C4-2B (cell line): ENCODE data around the gene FAM240B.
A peak's percentile ranks its signal among the peaks of the same experiment; 100 is the strongest.

ENCODE experiments used
- H3K27ac ChIP-seq: fragments of 450-650 bp; 2 replicates; pipeline ENCODE4 v1.5.1; 2017
- ZFX ChIP-seq: fragments of 450-650 bp; IDR thresholded peaks from 2 replicates; pipeline ENCODE4 v1.6.1; 2017
- TF ChIP-seq, protein P1 (sequence below): fragments of 450-650 bp; conservative IDR thresholded peaks from 2 replicates; pipeline ENCODE4 v1.5.1; 2017; ENCODE audit warnings: mild to moderate bottlenecking

The FAM240B gene

GRCh38 chr9:38692707-38693106, 27.2 kb downstream of the FAM240B start:
- no peak overlapping the region for H3K27ac ChIP-seq
- TF ChIP-seq, protein P1, sequence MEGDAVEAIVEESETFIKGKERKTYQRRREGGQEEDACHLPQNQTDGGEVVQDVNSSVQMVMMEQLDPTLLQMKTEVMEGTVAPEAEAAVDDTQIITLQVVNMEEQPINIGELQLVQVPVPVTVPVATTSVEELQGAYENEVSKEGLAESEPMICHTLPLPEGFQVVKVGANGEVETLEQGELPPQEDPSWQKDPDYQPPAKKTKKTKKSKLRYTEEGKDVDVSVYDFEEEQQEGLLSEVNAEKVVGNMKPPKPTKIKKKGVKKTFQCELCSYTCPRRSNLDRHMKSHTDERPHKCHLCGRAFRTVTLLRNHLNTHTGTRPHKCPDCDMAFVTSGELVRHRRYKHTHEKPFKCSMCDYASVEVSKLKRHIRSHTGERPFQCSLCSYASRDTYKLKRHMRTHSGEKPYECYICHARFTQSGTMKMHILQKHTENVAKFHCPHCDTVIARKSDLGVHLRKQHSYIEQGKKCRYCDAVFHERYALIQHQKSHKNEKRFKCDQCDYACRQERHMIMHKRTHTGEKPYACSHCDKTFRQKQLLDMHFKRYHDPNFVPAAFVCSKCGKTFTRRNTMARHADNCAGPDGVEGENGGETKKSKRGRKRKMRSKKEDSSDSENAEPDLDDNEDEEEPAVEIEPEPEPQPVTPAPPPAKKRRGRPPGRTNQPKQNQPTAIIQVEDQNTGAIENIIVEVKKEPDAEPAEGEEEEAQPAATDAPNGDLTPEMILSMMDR = no peak
- no peak for TF ChIP-seq ZFX

DNA sequence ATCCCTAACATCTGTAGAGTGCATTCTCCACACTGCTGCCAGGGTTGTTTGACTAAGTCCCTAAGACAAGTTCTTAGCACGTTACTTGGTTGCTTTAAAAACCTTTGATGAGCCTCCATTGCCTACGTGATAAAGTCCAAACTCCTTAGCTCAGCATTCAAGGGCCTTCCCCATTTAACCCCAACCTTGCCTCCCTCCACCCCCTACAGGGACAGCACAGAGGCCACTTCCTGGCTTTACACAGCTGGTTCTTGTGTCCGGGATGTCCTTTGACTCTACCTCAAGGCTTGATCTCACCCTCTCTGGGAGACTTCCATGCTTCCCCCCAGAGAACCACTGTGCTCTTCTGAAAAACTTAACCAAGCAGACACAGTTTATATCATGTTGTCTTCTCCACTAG, 29.4 kb downstream of the FAM240B start:
- no peak for TF ChIP-seq ZFX
- TF ChIP-seq, protein P1 = no peak
- H3K27ac ChIP-seq = no peak overlapping the region

- H3K27ac ChIP-seq = no peak overlapping the region
- no peak for TF ChIP-seq ZFX
- TF ChIP-seq, protein P1 = no peak
These were observed 30.3 kb downstream of the FAM240B start for GRCh38 chr9:38689678-38690077.

- peak overlapping the region; percentile 42 for H3K27ac ChIP-seq
- TF ChIP-seq ZFX = no peak
- TF ChIP-seq, protein P1 = no peak
These were observed 31.9 kb downstream of the FAM240B start for GRCh38 chr9:38687992-38688391.

DNA sequence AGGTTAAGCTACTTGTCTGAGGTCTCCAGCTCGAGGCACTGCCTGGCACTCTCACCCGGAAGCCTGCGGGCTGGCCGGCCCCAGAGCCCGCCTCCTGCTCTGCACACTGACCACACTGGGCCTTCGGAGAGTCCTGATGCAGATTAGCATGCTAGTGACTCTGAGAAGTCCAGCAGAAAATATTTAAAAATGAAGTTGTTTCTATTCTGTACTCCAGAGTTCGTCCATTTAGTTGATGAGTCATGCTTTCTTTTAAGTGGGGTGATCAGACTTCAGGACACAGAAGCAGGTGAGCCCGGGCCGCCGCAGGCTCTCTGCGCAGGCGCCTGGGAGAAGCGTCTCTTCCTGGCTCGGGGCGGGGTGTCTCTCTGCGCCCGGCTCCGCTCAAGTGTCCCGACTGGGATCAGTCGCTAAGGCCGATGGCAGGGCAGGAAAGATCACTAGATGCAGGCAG, 32.5 kb downstream of the FAM240B start:
- TF ChIP-seq, protein P1 = no peak
- 0 out of 2 replicates have a peak, but pooled peaks have one; percentile 25 for TF ChIP-seq ZFX
- H3K27ac ChIP-seq = peak overlapping the region; percentile 42

DNA sequence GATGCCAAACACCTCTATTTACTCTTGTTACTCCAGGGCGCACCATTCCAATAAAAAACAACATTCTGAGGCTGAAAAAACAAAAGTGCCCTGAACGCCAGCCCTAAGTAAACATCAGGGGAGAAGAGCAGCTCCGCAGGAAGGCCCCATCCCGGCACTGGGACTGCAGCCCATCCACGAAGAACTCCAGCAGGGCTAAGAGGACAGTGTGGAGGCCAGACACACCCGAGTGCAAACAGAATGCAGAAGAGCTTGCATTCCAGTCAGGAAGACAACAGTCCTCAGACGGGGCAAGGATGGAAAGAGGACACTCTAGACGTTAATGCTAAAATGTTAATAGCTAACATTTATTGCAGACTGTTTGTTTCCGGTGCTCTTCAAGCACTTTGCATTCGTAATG, 33.0 kb downstream of the FAM240B start:
- TF ChIP-seq, protein P1 = no peak
- TF ChIP-seq ZFX = no peak
- H3K27ac ChIP-seq = peak overlapping the region; percentile 42

- no peak for TF ChIP-seq ZFX
- TF ChIP-seq, protein P1 = no peak
- H3K27ac ChIP-seq = no peak overlapping the region
These were observed 34.4 kb downstream of the FAM240B start for GRCh38 chr9:38685535-38685934.
